Adipose tissue (tissue), 3 donors: ENCODE results near the gene CIAO2A. TPM values are rescaled to one million over a fixed set of nuclear protein-coding genes. Genes with fewer than 3 reads are reported as not detected.
"Not testable (repeated sequence)": the region's sequence is repeated elsewhere in the genome, so short reads cannot be mapped to it uniquely, and the experiment has no call there.

Source experiments
- H3K27ac ChIP-seq: one replicate; pipeline ENCODE4 v1.5.1; 2013; ENCODE audit warnings: low read depth, low read length
- WGBS, 3 donors: extraction: QIAGEN DNeasy Blood & Tissue Kit; methylation state at CpG; one replicate each; pipeline ENCODE4 v1.1.7; 2013; 5-methylcytosine and 5-hydroxymethylcytosine counted together
- polyA plus RNA-seq, 3 donors: library from polyadenylated mRNA; stranded (reverse); fragments of 200-250 nt; gene quantifications; one replicate each; pipeline ENCODE4 v1.2.3, GENCODE V29; 2013
- donor health status: healthy with polysubstance abuse.
- donor health status: Bipolar disorder and iron deficiency.
- donor health status: healthy.

Gene CIAO2A
- polyA plus RNA-seq, 3 donors, result 39.2 to 58.8 (median 44.8) TPM

GRCh38 chr15:64092075-64092820, 1.4 kb downstream of the CIAO2A start:
- no peak overlapping the region for H3K27ac ChIP-seq

- H3K27ac ChIP-seq, result no peak overlapping the region
- 65 to 74% (median 69%) methylated on average over 3 of the region's 3 CpGs for WGBS, 3 donors
Measured at GRCh38 chr15:64090527-64090926, 3.1 kb downstream of the CIAO2A start.

GRCh38 chr15:64089543-64090280, 3.9 kb downstream of the CIAO2A start:
- no peak overlapping the region for H3K27ac ChIP-seq
- WGBS, 3 donors, result 80 to 87% (median 85%) methylated on average over 12 of the region's 12 CpGs

- 80 to 82% (median 82%) methylated on average over 3 of the region's 3 CpGs for WGBS, 3 donors
- H3K27ac ChIP-seq, result no peak overlapping the region
Measured at GRCh38 chr15:64082757-64083156, 10.9 kb downstream of the CIAO2A start.

DNA sequence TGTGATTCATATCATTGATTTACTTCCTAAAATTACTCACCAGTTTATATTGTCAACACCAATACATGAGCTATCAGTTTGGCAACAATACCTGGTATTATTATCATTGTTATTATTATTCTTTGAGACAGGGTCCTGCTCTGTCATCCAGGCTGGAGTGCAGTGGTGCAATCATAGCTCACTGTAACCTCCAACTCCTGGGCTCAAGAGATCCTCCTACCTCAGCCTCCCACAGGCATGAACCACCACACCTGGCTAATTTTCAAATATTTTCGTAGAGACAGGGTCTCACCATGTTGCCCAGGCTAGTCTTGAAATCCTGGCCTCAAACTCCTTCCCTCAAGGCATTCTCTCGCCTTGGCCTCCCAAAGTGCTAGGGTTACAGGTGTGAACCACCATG, 20.1 kb downstream of the CIAO2A start:
- WGBS, 3 donors, result 92 to 98% (median 98%) methylated on average over 2 of the region's 2 CpGs

GRCh38 chr15:64072812-64073211, 20.8 kb downstream of the CIAO2A start:
- H3K27ac ChIP-seq, result no peak overlapping the region
- WGBS, 3 donors, result 23 to 91% (median 83%) methylated on average over 2 of the region's 2 CpGs

More for the DNA sequence above, 20.1 kb downstream of the CIAO2A start:
- H3K27ac ChIP-seq, result not testable (repeated sequence)

- H3K27ac ChIP-seq, result peak overlapping the region; percentile 49
- 69 to 92% (median 82%) methylated on average over 4 of the region's 4 CpGs for WGBS, 3 donors
Measured at GRCh38 chr15:64071931-64072765, 21.5 kb downstream of the CIAO2A start.

DNA sequence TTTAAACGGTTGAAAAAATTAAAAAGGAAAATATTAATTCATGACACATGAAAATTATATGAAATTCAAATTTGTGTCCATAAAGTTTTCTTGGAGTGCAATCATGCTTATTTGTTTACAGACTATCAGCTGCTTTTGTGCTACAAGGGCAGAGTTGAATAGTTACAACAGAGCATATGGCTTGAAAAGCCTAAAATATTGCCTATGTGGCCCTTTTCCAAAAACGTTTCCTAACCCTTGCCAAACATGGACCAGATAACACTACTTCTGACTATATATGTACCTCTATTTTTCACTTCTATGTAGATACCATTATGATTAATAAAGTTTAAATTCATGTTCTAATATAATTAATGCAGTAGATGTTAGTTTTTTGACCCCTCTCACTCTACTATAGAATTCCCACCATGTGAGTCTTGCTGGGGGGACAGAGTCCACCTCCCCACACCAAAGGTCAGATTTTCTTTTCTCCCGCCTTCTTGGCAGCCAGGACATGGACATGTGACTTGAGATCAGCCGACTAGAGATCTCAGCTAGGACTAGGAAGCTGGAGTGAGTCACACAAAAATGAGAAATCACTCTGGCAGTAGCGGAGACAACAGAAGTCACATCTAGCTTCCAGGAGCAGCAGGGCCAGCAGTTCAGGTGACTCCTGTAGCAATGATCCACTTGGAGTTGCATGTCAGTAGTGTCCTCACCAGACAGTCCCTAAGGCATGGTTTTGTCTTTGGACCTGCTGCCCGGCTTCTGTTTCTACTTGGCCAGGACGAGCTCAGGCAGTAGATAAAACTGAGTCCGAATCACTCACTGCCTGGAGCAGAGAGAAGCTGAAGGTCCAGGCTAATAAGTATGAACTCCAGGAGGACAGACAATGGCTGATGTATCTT, 22.4 kb downstream of the CIAO2A start:
- 31 to 63% (median 48%) methylated on average over 8 of the region's 8 CpGs for WGBS, 3 donors
- H3K27ac ChIP-seq, result no peak overlapping the region

DNA sequence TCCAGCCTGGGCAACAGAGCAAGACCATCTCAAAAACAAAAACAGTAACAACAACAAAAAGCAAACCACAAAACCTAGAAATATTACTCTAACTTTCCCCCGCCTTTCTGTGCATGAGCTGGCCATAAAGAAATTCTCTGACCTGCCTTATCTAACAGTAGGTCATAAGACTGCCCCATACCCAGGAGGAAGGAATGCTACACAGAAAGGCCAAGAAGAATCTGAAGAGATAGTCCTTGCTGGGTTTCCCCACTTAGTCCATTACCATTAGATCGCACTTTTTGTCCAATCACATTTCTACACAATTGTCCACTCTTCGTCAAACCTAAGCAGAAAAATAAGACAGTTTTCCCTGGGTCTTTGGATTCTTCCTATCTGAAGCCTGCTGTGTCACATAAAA, 23.5 kb downstream of the CIAO2A start:
- WGBS, 3 donors, result 86 to 96% (median 95%) methylated on average over 3 of the region's 3 CpGs
- no peak overlapping the region for H3K27ac ChIP-seq

DNA sequence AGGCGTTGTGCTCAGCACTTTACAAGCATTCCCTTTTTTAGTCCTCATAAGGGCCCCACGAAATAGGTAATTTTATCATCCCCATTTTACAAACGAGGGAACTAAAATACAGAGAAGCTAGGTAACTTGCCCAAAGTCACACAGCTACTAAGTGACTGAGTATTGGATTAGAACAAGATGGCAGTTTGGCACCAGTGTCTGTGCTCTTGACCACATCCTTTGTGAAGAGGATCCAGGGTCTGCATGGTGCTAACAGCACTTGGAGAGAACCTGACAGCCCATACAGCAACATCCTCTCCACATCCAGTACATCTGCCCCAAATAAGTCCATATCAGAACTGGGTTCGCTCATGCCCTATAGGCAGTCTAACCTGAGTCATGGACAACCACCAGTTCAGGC, 25.5 kb downstream of the CIAO2A start:
- H3K27ac ChIP-seq, result no peak overlapping the region
- 59 to 70% (median 63%) methylated on average over 4 of the region's 4 CpGs for WGBS, 3 donors

- H3K27ac ChIP-seq, result no peak overlapping the region
- WGBS, 3 donors, result 22 to 24% (median 24%) methylated on average over 11 of the region's 11 CpGs
Measured at GRCh38 chr15:64067564-64068030, 26.0 kb downstream of the CIAO2A start.

DNA sequence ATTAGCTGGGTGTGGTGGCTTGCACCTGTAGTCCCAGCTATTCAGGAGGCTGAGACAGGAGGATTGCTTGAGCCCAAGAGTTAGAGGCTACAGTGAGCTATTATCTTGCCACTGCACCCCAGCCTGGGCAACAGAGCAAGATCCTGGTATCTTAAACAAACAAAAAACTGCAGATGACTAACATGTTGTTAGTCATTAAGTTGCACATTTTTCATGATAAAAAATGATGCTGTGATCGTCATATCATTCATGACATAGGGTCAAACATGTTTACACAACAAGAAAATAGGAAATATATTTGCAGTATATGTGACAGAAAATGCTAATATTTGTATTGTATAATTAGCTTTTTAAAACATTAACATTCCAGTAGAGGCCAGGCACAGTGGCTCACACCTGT, 27.2 kb downstream of the CIAO2A start:
- 19 to 68% (median 63%) methylated on average over 1 of the region's 1 CpG for WGBS, 3 donors

DNA sequence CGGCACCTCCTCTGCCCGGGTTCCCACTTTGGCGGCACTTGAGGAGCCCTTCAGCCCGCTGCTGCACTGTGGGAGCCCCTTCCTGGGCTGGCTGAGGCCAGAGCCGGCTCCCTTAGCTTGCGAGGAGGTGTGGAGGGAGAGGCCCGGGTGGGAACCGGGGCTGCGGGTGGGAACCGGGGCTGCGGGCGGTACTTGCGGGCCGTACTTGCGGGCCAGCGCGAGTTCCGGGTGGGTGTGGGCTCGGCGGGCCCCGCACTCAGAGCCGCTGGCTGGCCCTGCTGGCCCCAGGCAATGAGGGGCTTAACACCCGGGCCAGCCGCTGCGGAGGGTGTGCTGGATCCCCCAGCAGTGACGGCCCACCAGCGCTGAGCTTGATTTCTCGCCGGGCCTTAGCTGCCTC, 32.9 kb downstream of the CIAO2A start:
- H3K27ac ChIP-seq, result no peak overlapping the region
- 94 to 97% (median 96%) methylated on average over 14 to 29 of the region's 29 CpGs for WGBS, 3 donors

More for the DNA sequence above, 27.2 kb downstream of the CIAO2A start:
- H3K27ac ChIP-seq, result no peak overlapping the region

GRCh38 chr15:64059104-64059503, 34.5 kb downstream of the CIAO2A start:
- WGBS, 3 donors, result 67 to 93% (median 70%) methylated on average over 2 of the region's 2 CpGs

DNA sequence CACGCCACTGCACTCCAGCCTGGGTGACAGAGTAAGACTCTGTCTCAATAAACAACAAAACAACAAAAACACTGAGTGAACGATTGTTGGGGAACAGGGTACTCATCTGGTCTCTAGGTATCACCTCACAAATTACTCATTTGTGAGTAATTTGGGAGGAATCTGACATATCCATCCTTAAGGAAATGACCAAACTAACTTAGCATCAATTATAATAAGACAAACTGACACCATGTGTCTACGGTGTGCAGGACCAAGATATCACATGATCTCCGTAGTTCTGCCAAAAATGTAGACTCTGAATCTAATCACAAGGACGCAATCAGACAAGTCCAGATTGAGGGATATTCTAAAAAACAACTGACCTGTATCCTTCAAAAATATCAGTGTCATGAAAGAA, 35.4 kb downstream of the CIAO2A start:
- WGBS, 3 donors, result 77 to 89% (median 85%) methylated on average over 5 of the region's 5 CpGs

More at GRCh38 chr15:64059104-64059503, 34.5 kb downstream of the CIAO2A start:
- H3K27ac ChIP-seq, result not testable (repeated sequence)

GRCh38 chr15:64053674-64054073, 40.0 kb downstream of the CIAO2A start:
- H3K27ac ChIP-seq, result not testable (repeated sequence)
- 83 to 86% (median 83%) methylated on average over 12 of the region's 12 CpGs for WGBS, 3 donors

More for the DNA sequence above, 35.4 kb downstream of the CIAO2A start:
- no peak overlapping the region for H3K27ac ChIP-seq

DNA sequence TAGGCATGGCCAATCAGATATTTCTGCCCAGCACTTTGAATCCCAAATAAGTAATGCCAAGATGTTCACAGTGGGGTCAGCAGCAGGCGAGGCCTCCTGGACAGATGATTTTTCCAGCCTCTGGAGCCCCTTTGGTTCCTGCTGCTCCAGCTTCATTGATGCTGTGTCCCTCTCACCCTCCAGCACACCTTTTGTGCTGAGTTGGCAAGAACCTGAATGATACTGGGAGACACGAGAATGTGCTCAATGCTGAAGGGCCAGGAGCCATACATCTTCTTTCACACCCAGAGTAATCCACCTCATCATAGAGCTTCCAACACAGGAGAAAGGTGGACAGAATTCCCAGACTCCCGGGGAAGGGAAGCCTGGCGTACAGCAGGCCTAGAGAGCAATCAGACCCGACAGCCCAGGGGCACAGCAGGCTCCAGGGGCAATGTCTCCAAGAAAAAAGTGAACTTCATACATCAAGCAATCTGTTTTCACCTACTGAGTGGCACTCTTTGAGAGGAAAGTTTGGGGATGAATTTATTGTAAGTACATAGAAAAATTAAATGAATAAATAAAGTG, 40.6 kb downstream of the CIAO2A start:
- 89 to 94% (median 91%) methylated on average over 5 of the region's 5 CpGs for WGBS, 3 donors
- no peak overlapping the region for H3K27ac ChIP-seq
